H1 (cell line): ENCODE data around the gene FGGY. TPM values are rescaled to one million over a fixed set of nuclear protein-coding genes. Genes with fewer than 3 reads are reported as not detected.

Experiments
- CTCF ChIA-PET: fragments of 300-600 bp; sonication (Branson Sonifier 250); formaldehyde crosslinking; loops from one replicate; lab custom pipeline; 2021; ENCODE audit not compliant: partially characterized antibody; lab: Charles Lee
- POLR2A ChIA-PET: fragments of 300-600 bp; sonication (Branson Sonifier 250); formaldehyde crosslinking; loops from one replicate; lab custom pipeline; 2021; ENCODE audit warnings: inconsistent platforms; ENCODE audit not compliant: partially characterized antibody; lab: Charles Lee
- DNase-seq, 2 experiments: peaks; one replicate each; pipeline versions ENCODE4 v3.0.0 to v3.0.0-alpha.2; 2010 to 2022; ENCODE audit warnings: low spot score in 2 of 2, low read depth in 1 of 2, mixed read lengths in 1 of 2
- FAIRE-seq: peaks from 2 replicates; lab custom pipeline; 2011; peaks lifted over from hg19 to GRCh38; lab: Jason Lieb, UNC
- H2AFZ ChIP-seq: 2 replicates; pipeline ENCODE4 v1.8.1; 2012; ENCODE audit warnings: low read length, inconsistent platforms
- H2AK5ac ChIP-seq: 2 replicates; pipeline ENCODE4 v1.6.1; 2013; ENCODE audit warnings: low read depth, low read length
- H2BK120ac ChIP-seq: replicated peaks from 2 replicates; pipeline ENCODE3; 2013; ENCODE audit warnings: low read depth, low read length, inconsistent platforms
- H2BK12ac ChIP-seq: 2 replicates; pipeline ENCODE4 v1.6.1; 2013; ENCODE audit warnings: low read depth, low read length
- H2BK15ac ChIP-seq: 2 replicates; pipeline ENCODE4 v1.6.1; 2013; ENCODE audit warnings: low read length
- H2BK20ac ChIP-seq: 2 replicates; pipeline ENCODE4 v1.6.1; 2013; ENCODE audit warnings: low read length
- H2BK5ac ChIP-seq: 2 replicates; pipeline ENCODE4 v1.6.1; 2013; ENCODE audit warnings: low read depth, low read length
- H3K14ac ChIP-seq: 2 replicates; pipeline ENCODE4 v1.6.1; 2013; ENCODE audit warnings: inconsistent platforms; ENCODE audit not compliant: insufficient read length
- H3K18ac ChIP-seq: 2 replicates; pipeline ENCODE4 v1.6.1; 2013; ENCODE audit warnings: low read length; ENCODE audit errors: extremely low read depth
- H3K23ac ChIP-seq: 2 replicates; pipeline ENCODE4 v1.6.1; 2013; ENCODE audit warnings: inconsistent platforms; ENCODE audit not compliant: insufficient read length
- H3K23me2 ChIP-seq: 2 replicates; pipeline ENCODE4 v1.6.1; 2013; ENCODE audit warnings: low read depth, low read length
- H3K27ac ChIP-seq: 2 replicates; pipeline ENCODE4 v1.6.1; 2011; ENCODE audit warnings: low read depth, low read length, inconsistent platforms
- H3K27me3 ChIP-seq, 4 experiments: replicated peaks in 1 of 4; 1 replicate in 1 of 4; 2 replicates in 3 of 4; pipeline versions ENCODE4 v1.6.1 to v1.8.1; 2011 to 2013; ENCODE audit warnings: low read length in 3 of 4, mild to moderate bottlenecking in 3 of 4, inconsistent platforms in 2 of 4, mixed read lengths in 2 of 4, moderate library complexity in 1 of 4; ENCODE audit not compliant: control insufficient read depth in 3 of 4, insufficient read depth in 3 of 4; ENCODE audit errors: extremely low read depth in 1 of 4
- H3K36me3 ChIP-seq, 4 experiments: 2 replicates each; pipeline versions ENCODE4 v1.6.1 to v1.8.1; 2011 to 2013; ENCODE audit warnings: mild to moderate bottlenecking in 4 of 4, low read length in 3 of 4, moderate library complexity in 2 of 4, control low read depth in 1 of 4, inconsistent platforms in 1 of 4; ENCODE audit not compliant: insufficient read depth in 4 of 4, control insufficient read depth in 2 of 4
- H3K4ac ChIP-seq: replicated peaks from 2 replicates; pipeline ENCODE3; 2013; ENCODE audit warnings: low read length, low read depth, mixed read lengths, inconsistent platforms; ENCODE audit not compliant: insufficient read length
- H3K4me1 ChIP-seq, 4 experiments: replicated peaks in 1 of 4; 1 replicate in 1 of 4; 2 replicates in 3 of 4; pipeline versions ENCODE4 v1.6.1 to v1.8.1; 2011 to 2013; ENCODE audit warnings: low read length in 3 of 4, inconsistent platforms in 2 of 4, mixed read lengths in 1 of 4; ENCODE audit not compliant: insufficient read depth in 4 of 4, control insufficient read depth in 3 of 4
- H3K4me2 ChIP-seq, 2 experiments: 2 replicates each; pipeline versions ENCODE4 v1.6.1 to v1.8.1; 2011 to 2013; ENCODE audit warnings: low read depth in 2 of 2, low read length in 2 of 2, control low read depth in 1 of 2, inconsistent platforms in 1 of 2, mild to moderate bottlenecking in 1 of 2; ENCODE audit not compliant: insufficient read depth in 1 of 2
- H3K4me3 ChIP-seq, 4 experiments: fragments of 200-600, 300-600 bp in 1 of 4; sonication (generic), shearing (Covaris generic), sonication (Bioruptor Twin) in 1 of 4; 2 replicates each; pipeline versions ENCODE4 v1.5.1 to v1.8.1; 2011 to 2016; ENCODE audit warnings: low read length in 4 of 4, low read depth in 3 of 4, control low read depth in 2 of 4, inconsistent platforms in 2 of 4, mild to moderate bottlenecking in 2 of 4, mixed read lengths in 1 of 4, moderate library complexity in 1 of 4; ENCODE audit not compliant: insufficient read depth in 2 of 4; ENCODE audit errors: extremely low read depth in 1 of 4
- H3K56ac ChIP-seq: replicated peaks from 2 replicates; pipeline ENCODE3; 2013; ENCODE audit warnings: low read depth, mild to moderate bottlenecking, mixed read lengths, low read length, inconsistent platforms; ENCODE audit not compliant: insufficient read length
- H3K79me1 ChIP-seq: 2 replicates; pipeline ENCODE4 v1.6.1; 2013; ENCODE audit warnings: low read depth, low read length, control low read depth
- H3K79me2 ChIP-seq, 2 experiments: 2 replicates each; pipeline versions ENCODE4 v1.6.1 to v1.8.1; 2012 to 2013; ENCODE audit warnings: low read length in 2 of 2, mild to moderate bottlenecking in 2 of 2, inconsistent platforms in 1 of 2; ENCODE audit not compliant: insufficient read depth in 2 of 2, control insufficient read depth in 1 of 2
- H3K9ac ChIP-seq, 4 experiments: replicated peaks in 1 of 4; 1 replicate in 1 of 4; 2 replicates in 3 of 4; pipeline versions ENCODE4 v1.6.1 to v1.8.1; 2011 to 2013; ENCODE audit warnings: low read depth in 3 of 4, low read length in 3 of 4, control low read depth in 2 of 4, mild to moderate bottlenecking in 2 of 4, moderate library complexity in 2 of 4, inconsistent platforms in 1 of 4; ENCODE audit errors: extremely low read depth in 1 of 4
- H3K9me3 ChIP-seq, 2 experiments: 2 replicates each; pipeline versions ENCODE4 v1.6.1 to v1.8.1; 2012 to 2013; ENCODE audit warnings: mild to moderate bottlenecking in 2 of 2, moderate library complexity in 2 of 2, control low read depth in 1 of 2, inconsistent platforms in 1 of 2, low read depth in 1 of 2, low read length in 1 of 2, mixed read lengths in 1 of 2; ENCODE audit not compliant: insufficient read depth in 2 of 2
- H4K20me1 ChIP-seq, 2 experiments: replicated peaks in 1 of 2; 2 replicates each; pipeline versions ENCODE3 to v1.8.1; 2011 to 2013; ENCODE audit warnings: inconsistent platforms in 2 of 2, low read length in 2 of 2, mild to moderate bottlenecking in 1 of 2; ENCODE audit not compliant: insufficient read depth in 2 of 2, control insufficient read depth in 1 of 2
- H4K5ac ChIP-seq: 2 replicates; pipeline ENCODE4 v1.6.1; 2013; ENCODE audit warnings: low read length, low read depth, mixed read lengths, inconsistent platforms; ENCODE audit not compliant: insufficient read length
- H4K8ac ChIP-seq: 2 replicates; pipeline ENCODE4 v1.8.0; 2013; ENCODE audit warnings: mild to moderate bottlenecking, moderate library complexity, low read length, inconsistent platforms; ENCODE audit not compliant: insufficient read depth; ENCODE audit errors: extremely low read depth
- H4K91ac ChIP-seq: replicated peaks from 2 replicates; pipeline ENCODE3; 2013; ENCODE audit warnings: low read length, mixed read lengths, inconsistent platforms; ENCODE audit not compliant: insufficient read length
- ATF2 ChIP-seq: IDR thresholded peaks from 2 replicates; pipeline ENCODE4 v1.6.1; 2012; ENCODE audit warnings: low read length, inconsistent platforms
- BACH1 ChIP-seq: IDR thresholded peaks from 2 replicates; pipeline ENCODE4 v1.6.1; 2012; ENCODE audit warnings: low read length, improper control_type of control experiment
- HDAC2 ChIP-seq, 2 experiments: fragments of 300-600 bp in 1 of 2; sonication (generic) in 1 of 2; IDR thresholded peaks; 2 replicates each; pipeline ENCODE4 v1.6.1; 2011 to 2012; ENCODE audit warnings: low read depth in 2 of 2, low read length in 2 of 2, mild to moderate bottlenecking in 2 of 2, moderate library complexity in 2 of 2, borderline replicate concordance in 1 of 2, inconsistent platforms in 1 of 2
- KDM1A ChIP-seq: fragments of 200-600, 300-600 bp; sonication (generic); IDR thresholded peaks from 2 replicates; pipeline ENCODE4 v1.7.1; 2016; ENCODE audit warnings: mild to moderate bottlenecking, low read length, borderline replicate concordance
- NRF1 ChIP-seq: IDR thresholded peaks from 2 replicates; pipeline ENCODE4 v1.6.1; 2011; ENCODE audit warnings: mild to moderate bottlenecking, low read depth, low read length, improper control_type of control experiment
- POLR2A ChIP-seq, 2 experiments: IDR thresholded peaks; 1 replicate in 1 of 2; 2 replicates in 1 of 2; pipeline ENCODE4 v1.6.1; 2011; ENCODE audit warnings: low read depth in 2 of 2, low read length in 2 of 2, mild to moderate bottlenecking in 2 of 2; ENCODE audit errors: control extremely low read depth in 1 of 2
- POU5F1 ChIP-seq: IDR thresholded peaks from 2 replicates; pipeline ENCODE4 v1.6.1; 2011; ENCODE audit warnings: low read depth, mild to moderate bottlenecking, low read length, moderate library complexity
- RNF2 ChIP-seq: fragments of 200-900, 300-1000 bp; sonication (generic); IDR thresholded peaks from 2 replicates; pipeline ENCODE4 v1.7.1; 2016; ENCODE audit warnings: borderline replicate concordance, low read depth, mild to moderate bottlenecking, antibody characterized with exemption, low read length; ENCODE audit not compliant: poor library complexity, severe bottlenecking; ENCODE audit errors: missing control alignments
- whole genome bisulfite sequencing, 2 experiments: shearing (Covaris generic) in 1 of 2; methylation state at CpG; one replicate each; pipeline versions ENCODE4 v1.1.6 to v1.1.7; 2013 to 2015; ENCODE audit warnings: low lambda C conversion rate in 2 of 2, mixed read lengths in 2 of 2, inconsistent platforms in 1 of 2, low coverage in 1 of 2, missing lambda C conversion rate in 1 of 2; ENCODE audit not compliant: insufficient replicate concordance in 2 of 2, insufficient coverage in 1 of 2, insufficient read length in 1 of 2; ENCODE audit errors: extremely low coverage in 1 of 2, missing lambda C conversion rate in 1 of 2; 5-methylcytosine and 5-hydroxymethylcytosine counted together
- polyA plus RNA-seq, 7 experiments: library from polyadenylated mRNA; depleted of rRNA in 3 of 7; stranded (reverse) in 5 of 7; unstranded in 2 of 7; fragments of >200 nt in 5 of 7; fragments of 200-250 nt in 2 of 7; gene quantifications; 1 replicate in 5 of 7; 2 replicates in 1 of 7; 4 replicates in 1 of 7; pipeline versions ENCODE4 v1.2.1 to v1.2.3, GENCODE V29; 2011 to 2013; ENCODE audit warnings: missing spikeins in 2 of 7, mixed read lengths in 2 of 7
- total RNA-seq: library from RNA; stranded (reverse); fragmentation: NEBNext Ultra II Directional; extraction: Animal tissue kit (Norgen Biotek cat#: 25700); gene quantifications from 2 replicates; pipeline ENCODE4 v1.2.1, GENCODE V29; 2021
- TF ChIP-seq, protein P1 (sequence below): IDR thresholded peaks from 2 replicates; pipeline ENCODE4 v1.6.1; 2012; ENCODE audit warnings: inconsistent platforms

Gene FGGY
- total and polyA plus RNA-seq, 2 of the 8 experiments (the other 6 are each of a cell fraction or from before 2014, with no cell fraction given): 10.3 to 12.5 TPM

DNA sequence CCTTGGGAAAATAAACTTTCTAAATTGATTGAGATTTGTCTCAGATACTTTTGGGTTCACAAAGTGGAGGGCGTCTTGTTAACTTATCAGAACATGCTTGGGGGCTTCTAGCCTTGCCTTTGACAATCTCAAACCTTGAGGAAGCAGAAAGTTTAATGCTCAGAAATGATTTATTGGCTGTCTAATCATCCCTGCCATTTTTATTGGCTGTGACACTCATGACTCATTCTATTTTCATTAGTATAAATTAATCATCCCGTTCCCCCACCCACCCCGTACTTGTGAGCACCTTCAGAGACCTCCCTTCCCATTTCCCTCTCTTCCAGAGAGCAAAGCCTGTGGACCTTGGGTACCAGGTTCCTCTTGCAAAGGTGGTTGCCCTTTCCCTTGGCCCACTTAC lies 87.1 kb downstream of the FGGY start:
- DNase-seq: no peak
- H3K27me3 ChIP-seq: no peaks in the 10 kb centered on the region
- no peak overlapping the region for H2BK120ac ChIP-seq
- no peaks in the 10 kb centered on the region for H3K9me3 ChIP-seq
- no peak overlapping the region for H3K18ac ChIP-seq
- no peak overlapping the region for H2AK5ac ChIP-seq
- no peak overlapping the region for H2AFZ ChIP-seq
- H3K4ac ChIP-seq: no peak overlapping the region
- no peak overlapping the region for H4K8ac ChIP-seq
- peaks cover 1 to 13% (median 5%) of the 10 kb centered on the region in 4 experiments; a peak in 4 of 7 replicates for H3K4me1 ChIP-seq
- H3K4me2 ChIP-seq: peak overlapping the region in 1 of 2 experiments; percentile 6; a peak in 1 of 4 replicates
- H2BK15ac ChIP-seq: no peak overlapping the region
- no peak overlapping the region for H4K91ac ChIP-seq
- H3K23ac ChIP-seq: no peak overlapping the region
- H3K36me3 ChIP-seq: no peaks in the 10 kb centered on the region
- H2BK20ac ChIP-seq: no peak overlapping the region
- no peak overlapping the region for H2BK5ac ChIP-seq
- TF ChIP-seq, protein P1, sequence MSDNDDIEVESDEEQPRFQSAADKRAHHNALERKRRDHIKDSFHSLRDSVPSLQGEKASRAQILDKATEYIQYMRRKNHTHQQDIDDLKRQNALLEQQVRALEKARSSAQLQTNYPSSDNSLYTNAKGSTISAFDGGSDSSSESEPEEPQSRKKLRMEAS: no peak
- TF ChIP-seq POLR2A (IDR thresholded peaks at IDR 0.05; ENCODE audit: control extremely low read depth in 1 of 2, low read depth in 2 of 2, low read length in 2 of 2) (no peak), POU5F1 (no peak), RNF2 (no peak), ATF2 (no peak), NRF1 (no peak), HDAC2 (IDR thresholded peaks at IDR 0.05; ENCODE audit: borderline replicate concordance in 1 of 2, low read depth in 2 of 2, low read length in 2 of 2) (no peak), KDM1A (no peak), BACH1 (no peak)
- TF ChIP-seq, all 59 proteins: peak for 0
- Histone ChIP-seq H3K14ac (no peak overlapping the region), H3K79me1 (no peaks in the 10 kb centered on the region; the same call in 1 of the 2 replicates), H3K27ac (no peak overlapping the region), H3K79me2 (no peaks in the 10 kb centered on the region), H3K23me2 (no peaks in the 10 kb centered on the region), H3K4me3 (peak overlapping the region in 1 of 4 experiments; percentile 2; a peak in 1 of 8 replicates), H2BK12ac (no peak overlapping the region), H3K9ac (no peak overlapping the region), H4K5ac (no peak overlapping the region), H3K56ac (no peak overlapping the region), H4K20me1 (no peaks in the 10 kb centered on the region)
- FAIRE-seq: no peak
- CTCF ChIA-PET: no interaction called here
- WGBS, 2 experiments: 68% methylated on average over 3 of the region's 3 CpGs; no CpG with 5 or more reads in 1 of the 2 experiments
- POLR2A ChIA-PET: no interaction called here
